GM12872 (cell line): ENCODE results near the gene GNB2.

ENCODE experiments used
- TF ChIP-seq, protein P1 (sequence below): IDR thresholded peaks from 3 replicates; pipeline ENCODE4 v1.5.1; 2011; ENCODE audit warnings: low read depth, mild to moderate bottlenecking, low read length, moderate library complexity; ENCODE audit not compliant: insufficient read depth

The GNB2 gene

DNA sequence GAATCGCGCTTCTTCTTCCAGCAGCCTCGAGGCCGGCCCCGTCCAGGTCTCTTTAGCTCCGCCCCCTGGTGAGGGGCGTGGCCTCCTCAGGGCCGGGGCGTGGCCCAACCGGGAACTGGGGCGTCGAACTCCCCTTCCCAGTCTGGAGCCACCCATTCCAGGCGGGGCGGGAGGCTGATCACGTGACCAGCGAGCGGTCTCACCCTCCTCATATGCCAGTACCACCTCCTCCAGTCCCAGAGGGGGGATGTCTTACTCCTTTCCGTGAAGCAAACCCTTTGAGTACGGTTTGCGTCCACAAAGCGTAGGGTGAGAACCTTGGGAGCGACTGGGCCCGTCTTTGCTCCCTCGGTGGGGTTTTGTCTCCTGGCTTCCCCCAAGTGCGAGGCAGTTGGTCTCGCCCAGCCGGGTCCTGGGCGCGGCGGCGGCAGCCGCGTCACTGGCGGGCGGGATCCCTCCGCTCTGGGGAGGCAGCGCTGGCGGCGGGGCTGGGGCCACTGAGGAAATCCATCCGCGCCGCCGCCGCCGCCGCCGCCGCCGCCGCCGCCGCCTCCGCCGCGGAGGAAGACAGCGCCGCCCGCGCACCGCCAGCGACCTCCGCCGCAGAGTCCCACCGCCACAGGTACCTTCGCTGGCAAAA is at the start of gene GNB2:
Gene GNB2 (plus strand): TSS at position 439 of the 640 bp plus-strand sequence. CDS start 2,526 bp downstream, outside the sequence.
- TF ChIP-seq, protein P1, sequence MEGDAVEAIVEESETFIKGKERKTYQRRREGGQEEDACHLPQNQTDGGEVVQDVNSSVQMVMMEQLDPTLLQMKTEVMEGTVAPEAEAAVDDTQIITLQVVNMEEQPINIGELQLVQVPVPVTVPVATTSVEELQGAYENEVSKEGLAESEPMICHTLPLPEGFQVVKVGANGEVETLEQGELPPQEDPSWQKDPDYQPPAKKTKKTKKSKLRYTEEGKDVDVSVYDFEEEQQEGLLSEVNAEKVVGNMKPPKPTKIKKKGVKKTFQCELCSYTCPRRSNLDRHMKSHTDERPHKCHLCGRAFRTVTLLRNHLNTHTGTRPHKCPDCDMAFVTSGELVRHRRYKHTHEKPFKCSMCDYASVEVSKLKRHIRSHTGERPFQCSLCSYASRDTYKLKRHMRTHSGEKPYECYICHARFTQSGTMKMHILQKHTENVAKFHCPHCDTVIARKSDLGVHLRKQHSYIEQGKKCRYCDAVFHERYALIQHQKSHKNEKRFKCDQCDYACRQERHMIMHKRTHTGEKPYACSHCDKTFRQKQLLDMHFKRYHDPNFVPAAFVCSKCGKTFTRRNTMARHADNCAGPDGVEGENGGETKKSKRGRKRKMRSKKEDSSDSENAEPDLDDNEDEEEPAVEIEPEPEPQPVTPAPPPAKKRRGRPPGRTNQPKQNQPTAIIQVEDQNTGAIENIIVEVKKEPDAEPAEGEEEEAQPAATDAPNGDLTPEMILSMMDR: no peak

DNA sequence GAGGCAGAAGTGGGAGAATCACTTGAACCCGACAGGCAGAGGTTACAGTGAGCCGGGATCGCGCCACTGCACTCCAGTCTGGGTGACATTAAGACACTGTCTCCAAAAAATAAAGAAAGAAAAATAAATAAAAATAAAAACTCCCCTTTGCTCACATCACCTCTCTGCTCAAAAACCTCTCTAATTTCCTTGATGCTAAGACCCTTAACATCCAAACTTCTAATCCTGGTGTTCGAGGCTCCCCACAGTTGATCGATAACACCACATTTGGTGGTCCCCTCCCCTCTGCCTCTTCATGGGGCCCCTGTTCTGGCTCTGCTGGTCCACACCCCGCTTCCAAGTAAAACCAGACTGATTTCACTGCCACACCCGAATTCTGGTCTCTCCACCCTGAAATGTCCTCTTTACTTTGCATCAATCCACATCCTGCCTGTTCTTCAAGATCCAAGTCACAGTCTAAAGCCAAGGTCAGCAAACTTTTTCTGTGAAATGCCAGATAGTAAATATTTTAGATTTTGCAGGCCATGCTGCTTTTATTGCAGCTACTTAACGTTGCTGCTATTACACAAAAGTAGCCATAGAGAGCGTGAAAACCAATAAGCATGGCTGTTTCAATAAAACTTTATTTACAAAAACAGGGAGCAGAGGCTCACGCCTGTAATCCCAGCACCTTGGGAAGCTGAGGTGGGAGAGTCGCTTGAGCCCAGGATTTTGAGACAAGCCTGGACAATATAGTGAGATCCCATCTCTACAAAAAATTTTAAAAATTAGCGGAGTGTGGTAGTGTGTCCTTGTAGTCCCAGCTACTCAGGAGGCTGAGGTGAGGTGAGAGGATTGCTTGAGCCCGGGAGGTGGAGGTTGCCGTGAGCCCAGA is 49.4 kb upstream of the GNB2 start:
- TF ChIP-seq, protein P1: no peak

DNA sequence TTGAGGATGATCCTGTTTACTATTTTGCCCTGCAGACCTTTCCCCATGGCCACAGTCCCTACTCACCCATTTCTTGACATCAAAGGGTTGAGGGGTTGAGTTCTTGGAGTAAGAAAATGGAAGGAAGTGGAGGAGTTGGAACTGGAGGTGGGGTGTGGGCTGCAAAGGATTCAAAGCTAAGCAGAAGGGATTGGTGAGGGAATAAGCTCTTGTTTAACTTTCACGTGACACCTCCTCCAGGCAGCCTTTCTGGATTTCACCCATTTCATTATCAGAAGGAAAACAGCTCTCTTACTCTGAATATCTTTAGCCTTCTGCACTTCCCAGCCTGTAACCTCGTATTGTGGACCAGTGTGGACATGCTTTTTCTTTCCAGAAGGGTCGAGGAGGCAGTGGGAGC is 47.5 kb upstream of the GNB2 start:
- TF ChIP-seq, protein P1: no peak

DNA sequence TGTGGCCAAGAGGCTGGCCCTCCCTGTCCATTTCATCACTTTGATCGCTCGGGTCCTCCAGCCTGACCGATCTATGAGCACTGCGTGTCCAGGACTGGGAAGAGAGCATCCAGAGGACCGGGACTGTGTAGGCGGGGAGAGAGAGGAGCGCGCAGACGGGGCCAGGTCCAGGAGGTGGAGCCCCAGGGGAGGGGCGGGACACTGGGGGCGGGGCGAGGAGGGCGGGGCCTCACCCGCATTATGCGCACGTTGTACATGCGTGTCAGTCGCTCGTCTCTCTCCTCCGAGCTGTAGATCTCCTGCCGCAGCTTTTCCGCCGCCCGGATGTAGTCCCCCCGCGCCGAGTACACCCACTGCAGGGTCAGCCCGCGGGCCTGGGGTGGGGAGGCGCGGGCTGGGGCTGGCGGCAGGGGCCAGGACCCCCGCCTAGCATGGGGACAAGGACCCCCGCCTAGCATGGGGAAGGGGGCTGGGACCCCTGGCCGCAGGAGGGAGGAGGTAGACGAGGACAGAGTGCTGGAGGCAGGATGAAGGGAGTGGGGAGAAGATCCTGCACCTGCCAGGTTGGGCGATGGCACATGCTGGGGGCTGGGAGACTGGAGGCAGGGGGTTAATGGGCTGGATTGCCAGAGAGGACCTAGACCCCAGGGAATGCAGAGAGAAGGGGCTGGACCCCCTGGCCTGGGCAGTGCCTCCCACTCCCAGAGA is 46.9 kb upstream of the GNB2 start:
- TF ChIP-seq, protein P1: no peak

DNA sequence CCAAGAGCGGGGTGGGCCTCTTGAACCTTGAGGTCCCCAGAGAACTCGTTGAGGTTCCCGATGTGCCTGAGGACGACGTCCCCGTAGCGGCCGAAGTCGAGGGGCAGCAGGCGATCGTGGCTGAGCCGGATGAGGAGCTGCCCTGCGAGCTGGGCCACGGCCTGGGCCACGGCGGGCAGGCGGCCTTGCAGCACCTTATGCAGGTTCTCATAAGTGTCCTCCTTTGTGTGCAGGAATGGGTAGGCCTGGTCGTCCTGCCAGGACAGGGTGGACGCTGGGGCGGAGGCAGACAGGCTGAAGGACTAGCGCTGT is 46.3 kb upstream of the GNB2 start:
- TF ChIP-seq, protein P1: no peak

DNA sequence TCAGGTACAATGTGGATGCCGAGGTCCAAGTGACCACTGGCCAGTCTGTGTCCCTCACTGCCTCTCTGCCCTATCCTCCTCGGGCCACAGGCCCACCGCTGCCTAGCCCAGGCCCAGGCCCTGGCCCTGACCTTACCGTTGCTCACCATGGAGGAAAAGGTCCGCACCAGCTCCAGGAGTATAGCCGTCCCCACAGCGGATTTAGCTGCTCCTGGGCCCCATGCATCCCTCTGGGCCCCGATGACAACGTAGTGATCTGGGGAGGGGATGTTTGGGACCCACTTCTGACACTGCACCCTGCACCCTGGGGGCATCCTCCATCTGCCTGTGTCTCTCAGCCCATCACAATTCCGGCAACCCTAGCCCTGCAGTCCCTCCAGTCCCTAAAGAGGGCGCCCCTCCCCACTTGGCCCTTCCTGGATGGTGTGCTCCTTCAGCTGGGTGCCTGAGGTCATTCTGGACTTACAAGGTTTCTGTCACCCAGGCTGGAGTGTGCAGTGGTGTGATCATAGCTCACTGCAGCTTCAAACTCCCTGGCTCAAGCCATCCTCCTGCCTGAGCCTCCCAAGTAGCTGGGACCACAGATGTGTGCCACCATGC is 44.3 kb upstream of the GNB2 start:
- TF ChIP-seq, protein P1: peak; percentile 63

DNA sequence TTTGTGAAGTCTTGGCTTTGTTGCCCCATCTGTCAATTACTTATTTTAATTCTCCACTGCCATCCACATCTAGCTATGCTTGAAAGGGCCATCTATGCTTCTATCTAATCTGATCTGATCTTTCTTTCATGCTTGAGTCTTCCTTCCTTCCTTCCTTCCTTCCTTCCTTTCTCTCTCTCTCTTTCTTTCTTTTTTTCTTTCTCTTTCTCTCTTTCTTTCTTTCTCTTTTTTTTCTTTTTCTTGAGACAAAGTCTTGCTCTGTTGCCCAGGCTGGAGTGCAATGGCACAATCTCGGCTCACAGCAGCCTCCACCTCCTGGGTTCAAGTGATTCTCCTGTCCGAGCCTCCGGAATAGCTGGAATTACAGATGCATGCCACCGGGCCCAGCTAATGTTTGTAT is 43.5 kb upstream of the GNB2 start:
- TF ChIP-seq, protein P1: no peak
